Ovary (tissue), 9 donors: ENCODE data around the gene TSGA10IP. TPM values are rescaled to one million over a fixed set of nuclear protein-coding genes. Genes with fewer than 3 reads are reported as not detected.

Source experiments
- DNase-seq, 5 donors: peaks; one replicate each; pipeline ENCODE4 v3.0.0-alpha.2; 2019 to 2020
- H3K27ac ChIP-seq, 2 donors: fragments of 200-600 bp; one replicate each; pipeline versions ENCODE4 v1.5.1 to v1.8.0; 2019 to 2022
- H3K27me3 ChIP-seq: fragments of 200-600 bp; one replicate; pipeline ENCODE4 v1.8.0; 2022
- H3K36me3 ChIP-seq: fragments of 200-600 bp; sonication (generic); one replicate; pipeline ENCODE4 v1.5.1; 2019
- H3K4me1 ChIP-seq: one replicate; pipeline ENCODE4 v1.8.1; 2013; ENCODE audit warnings: mild to moderate bottlenecking, moderate library complexity; ENCODE audit not compliant: insufficient read depth
- H3K4me3 ChIP-seq: fragments of 200-600 bp; sonication (generic); one replicate; pipeline ENCODE4 v1.5.1; 2017
- H3K9me3 ChIP-seq, 2 donors: fragments of 200-600 bp in 1 of 2; sonication (generic) in 1 of 2; one replicate each; pipeline versions ENCODE4 v1.5.1 to v1.8.1; 2013 to 2019; ENCODE audit warnings: mild to moderate bottlenecking in 1 of 2, moderate library complexity in 1 of 2
- CTCF ChIP-seq, 3 donors: fragments of 450-650 bp in 2 of 3; fragments of 200-600 bp in 1 of 3; IDR thresholded peaks; one replicate each; pipeline versions ENCODE4 v1.5.1 to v1.8.0; 2016 to 2022; ENCODE audit warnings: antibody characterized with exemption in 3 of 3, mild to moderate bottlenecking in 1 of 3
- EP300 ChIP-seq: sonication (generic); formaldehyde crosslinking; IDR thresholded peaks from one replicate; pipeline ENCODE4 v1.6.1; 2017; ENCODE audit warnings: antibody characterized with exemption
- POLR2A ChIP-seq: fragments of 450-650 bp; IDR thresholded peaks from one replicate; pipeline ENCODE4 v1.6.1; 2017; ENCODE audit warnings: antibody characterized with exemption, mild to moderate bottlenecking, moderate library complexity
- WGBS, 3 donors: extraction: QIAGEN DNeasy Blood & Tissue Kit in 1 of 3; methylation state at CpG; one replicate each; pipeline versions ENCODE4 v1.1.5 to v1.1.7; 2013 to 2017; 5-methylcytosine and 5-hydroxymethylcytosine counted together
- intact Hi-C, 4 donors: fragments of 100-400 bp; cut with DNase I; formaldehyde crosslinking; loops; one replicate each; pipeline versions ENCODE4 v1.11.0 to v1.15.1; 2022 to 2023
- polyA plus RNA-seq, 2 donors: library from polyadenylated mRNA; stranded (reverse); fragments of 200-250 nt in 1 of 2; fragments of 350-450 nt in 1 of 2; fragmentation: Illumina TruSeq in 1 of 2; extraction: RNeasy Lipid Tissue Mini Kit (QIAGEN cat#74804) in 1 of 2; gene quantifications; one replicate each; pipeline ENCODE4 v1.2.3, GENCODE V29; 2013 to 2014
- total RNA-seq, 7 donors: library from RNA; depleted of rRNA in 2 of 7; stranded (reverse); fragments of >200 nt in 2 of 7; fragmentation: NEBNext Ultra II Directional in 3 of 7; extraction: Animal tissue kit (Norgen Biotek cat#: 25700) in 3 of 7; gene quantifications; one replicate each; pipeline versions ENCODE4 v1.1.0 to v1.2.4, GENCODE V29; 2016 to 2023
- donor health status: DM: no; HTN: no; CAD: no; lungs with moderate emphysema.
- donor health status: DM: no; HTN: no; CAD: no.
- donor health status: Bipolar disorder and iron deficiency.
- donor health status: DM: yes; HTN: yes; CAD: no.
- donor health status: DM: no; HTN: no; CAD: no.
- donor health status: DM: yes; HTN: yes; CAD: no.

The TSGA10IP gene
- total and polyA plus RNA-seq, 9 donors: not detected

DNA sequence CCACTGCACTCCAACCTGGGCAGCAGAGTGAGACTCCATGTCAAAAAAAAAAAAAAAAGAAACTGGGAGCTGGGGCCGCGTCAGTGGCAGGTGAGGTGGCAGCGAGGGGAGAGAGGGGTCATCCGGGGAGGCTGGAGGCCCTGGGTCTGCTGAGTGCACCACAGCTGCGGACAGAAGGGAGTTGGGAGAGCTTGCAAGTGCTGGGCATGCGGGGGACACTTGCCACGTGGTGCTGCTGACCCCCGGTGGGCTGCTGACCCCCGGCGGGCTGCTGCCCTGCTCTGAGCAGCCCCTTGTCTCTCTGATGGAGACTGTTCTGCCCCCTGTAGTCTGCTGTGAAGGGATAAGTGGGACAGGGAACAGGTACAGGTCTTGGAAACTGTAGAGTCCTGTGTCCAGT lies 23.4 kb upstream of the TSGA10IP start:
- no peak overlapping the region for H3K4me3 ChIP-seq
- H3K4me1 ChIP-seq: peaks cover 19% of the 10 kb centered on the region
- intact Hi-C loops: loop anchor here in 2 of 4 donors (5.0 kb wide), 2 partner anchors 35 to 45 kb away; no protein-coding TSS in a partner anchor
- no peaks in the 10 kb centered on the region for H3K9me3 ChIP-seq
- WGBS, 3 donors: 88 to 92% (median 91%) methylated on average over 10 of the region's 10 CpGs
- H3K27ac ChIP-seq: no peak overlapping the region
- no peaks in the 10 kb centered on the region for H3K36me3 ChIP-seq
- no peaks in the 10 kb centered on the region for H3K27me3 ChIP-seq
- DNase-seq: no peak
- no peak for TF ChIP-seq POLR2A
- no peak for TF ChIP-seq CTCF (IDR thresholded peaks at IDR 0.05)
- TF ChIP-seq EP300: no peak

DNA sequence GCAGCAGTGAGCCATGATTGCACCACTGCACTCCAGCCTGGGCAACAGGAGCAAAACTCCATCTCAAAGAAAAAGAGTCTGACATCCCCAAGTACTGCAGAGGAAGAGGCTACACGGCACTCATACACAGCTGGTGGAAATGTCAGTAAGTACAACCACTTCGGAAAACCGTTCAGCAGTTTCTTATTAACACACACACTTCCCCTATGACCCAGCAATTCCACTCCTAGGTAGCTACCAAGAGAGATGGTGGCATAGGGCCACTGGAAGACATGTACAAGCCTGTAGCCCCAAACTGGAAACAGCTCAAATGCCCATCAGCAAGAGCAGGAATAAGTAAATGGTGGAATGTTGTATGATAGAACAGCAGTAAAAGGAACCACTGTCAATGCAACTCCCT lies 22.7 kb upstream of the TSGA10IP start:
- WGBS, 3 donors: 78 to 87% (median 86%) methylated on average over 3 of the region's 3 CpGs
- Histone ChIP-seq H3K4me1 (peaks cover 14% of the 10 kb centered on the region), H3K9me3 (no peaks in the 10 kb centered on the region), H3K4me3 (no peak overlapping the region), H3K27me3 (no peaks in the 10 kb centered on the region), H3K36me3 (no peaks in the 10 kb centered on the region), H3K27ac (no peak overlapping the region)
- intact Hi-C loops: loop anchor here in 2 of 4 donors (5.0 kb wide), 2 partner anchors 35 to 45 kb away; no protein-coding TSS in a partner anchor
- no peak for TF ChIP-seq CTCF (IDR thresholded peaks at IDR 0.05)
- TF ChIP-seq POLR2A: no peak
- TF ChIP-seq EP300: no peak
- DNase-seq: no peak

GRCh38 chr11:65925397-65925796 lies 19.9 kb upstream of the TSGA10IP start:
- Histone ChIP-seq H3K36me3 (no peaks in the 10 kb centered on the region), H3K27me3 (no peaks in the 10 kb centered on the region), H3K4me1 (peaks cover 4% of the 10 kb centered on the region), H3K4me3 (no peak overlapping the region), H3K27ac (no peak overlapping the region), H3K9me3 (no peaks in the 10 kb centered on the region)
- DNase-seq: no peak
- 30 to 43% (median 34%) methylated on average over 2 of the region's 2 CpGs for WGBS, 3 donors
- TF ChIP-seq POLR2A (no peak), EP300 (no peak)
- intact Hi-C loops: no loop called here

DNA sequence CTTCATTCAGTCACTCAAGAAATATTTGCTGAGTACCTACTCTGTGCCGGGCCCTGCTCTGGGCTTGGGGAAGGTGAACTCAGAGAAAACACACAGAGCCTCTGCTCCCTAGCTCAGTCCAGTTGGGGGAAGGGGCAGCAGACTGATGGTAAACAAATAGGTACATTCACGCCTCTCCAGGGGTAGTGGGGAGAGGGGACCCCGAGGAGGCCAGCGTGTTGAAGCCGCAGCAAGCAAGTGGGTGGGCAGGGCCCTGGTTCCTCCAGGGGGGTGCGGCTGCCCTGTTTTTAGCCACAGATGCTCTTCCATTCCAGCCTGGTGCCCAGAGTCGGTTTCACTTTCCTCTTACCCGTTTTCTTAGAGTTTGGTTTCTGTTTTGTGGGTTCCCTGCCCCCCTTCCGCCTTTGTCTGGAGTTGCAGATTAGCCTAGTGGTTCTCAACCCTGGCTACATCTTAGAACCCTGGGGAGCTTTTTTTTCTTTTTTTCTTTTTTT lies 17.3 kb upstream of the TSGA10IP start:
- Histone ChIP-seq H3K4me3 (no peak overlapping the region), H3K27me3 (no peaks in the 10 kb centered on the region), H3K9me3 (no peaks in the 10 kb centered on the region), H3K27ac (no peak overlapping the region), H3K4me1 (no peaks in the 10 kb centered on the region), H3K36me3 (no peaks in the 10 kb centered on the region)
- TF ChIP-seq POLR2A (no peak), CTCF (IDR thresholded peaks at IDR 0.05) (no peak), EP300 (no peak)
- intact Hi-C loops: no loop called here
- 43 to 51% (median 46%) methylated on average over 9 of the region's 9 CpGs for WGBS, 3 donors
- no peak for DNase-seq

DNA sequence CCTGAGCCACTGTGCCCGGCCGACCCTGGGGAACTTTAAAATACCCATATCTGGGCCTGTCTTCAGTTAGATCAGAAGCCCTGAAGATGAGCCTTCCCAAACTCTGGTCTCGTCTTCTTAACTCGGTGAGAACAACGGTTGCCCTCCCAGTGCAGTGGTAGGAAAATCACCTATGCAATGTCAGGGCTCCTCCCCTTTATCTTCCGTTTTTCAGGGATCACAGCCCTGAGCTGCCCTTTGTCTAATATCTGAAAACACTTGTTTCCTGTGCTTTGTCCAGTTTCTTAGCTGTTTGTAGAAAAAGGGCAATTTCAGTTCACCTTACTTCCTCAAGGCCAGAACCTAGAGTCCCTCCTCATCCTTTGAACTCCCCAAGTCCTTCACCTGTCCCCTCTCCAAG lies 16.6 kb upstream of the TSGA10IP start:
- 69 to 75% (median 70%) methylated on average over 6 of the region's 6 CpGs for WGBS, 3 donors
- H3K4me3 ChIP-seq: no peak overlapping the region
- intact Hi-C loops: no loop called here
- H3K27ac ChIP-seq: no peak overlapping the region
- H3K4me1 ChIP-seq: no peaks in the 10 kb centered on the region
- H3K36me3 ChIP-seq: no peaks in the 10 kb centered on the region
- H3K9me3 ChIP-seq: no peaks in the 10 kb centered on the region
- H3K27me3 ChIP-seq: no peaks in the 10 kb centered on the region
- TF ChIP-seq POLR2A: no peak
- TF ChIP-seq CTCF (IDR thresholded peaks at IDR 0.05): no peak
- no peak for TF ChIP-seq EP300
- DNase-seq: no peak
